ENCODE results near the gene COL15A1.

Gene COL15A1

GRCh38 chr9:99026956-99027298 lies 83.2 kb downstream of the COL15A1 start:
- H3K36me3 Mint-ChIP-seq, result no peaks in the 10 kb centered on the region
- H3K9me3 Mint-ChIP-seq (ENCODE audit: low read depth), result no peaks in the 10 kb centered on the region
- no peak overlapping the region for H3K27ac Mint-ChIP-seq

DNA sequence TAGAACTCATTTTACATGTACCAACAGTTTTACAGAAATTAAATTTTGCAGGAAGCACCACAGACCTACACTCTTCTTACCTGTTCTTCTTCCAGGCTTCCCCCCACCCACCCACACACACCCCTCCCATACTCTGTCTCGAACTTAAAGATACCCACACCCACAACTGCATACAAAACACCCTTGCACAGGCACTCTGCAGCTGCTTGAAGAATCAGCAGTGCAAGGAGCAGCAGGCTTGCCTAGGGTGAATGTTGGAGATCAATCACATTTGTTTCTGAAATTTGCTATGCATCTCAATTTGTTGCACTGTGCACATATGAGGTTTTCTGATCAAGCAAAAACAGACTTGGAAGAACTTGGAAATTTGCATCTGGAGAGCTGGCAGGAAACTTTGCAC lies 83.7 kb downstream of the COL15A1 start:
- H3K36me3 Mint-ChIP-seq, result no peaks in the 10 kb centered on the region
- peaks cover 32% of the 10 kb centered on the region for H3K4me1 Mint-ChIP-seq (ENCODE audit: low read depth)
- H3K9me3 Mint-ChIP-seq (ENCODE audit: low read depth), result no peaks in the 10 kb centered on the region
- no peaks in the 10 kb centered on the region for H3K27me3 Mint-ChIP-seq
- no peak overlapping the region for H3K27ac Mint-ChIP-seq
- H3K4me3 Mint-ChIP-seq, result no peak overlapping the region

More at GRCh38 chr9:99026956-99027298, 83.2 kb downstream of the COL15A1 start:
- H3K27me3 Mint-ChIP-seq, result no peaks in the 10 kb centered on the region
- H3K4me1 Mint-ChIP-seq (ENCODE audit: low read depth), result peaks cover 32% of the 10 kb centered on the region
- no peak overlapping the region for H3K4me3 Mint-ChIP-seq

DNA sequence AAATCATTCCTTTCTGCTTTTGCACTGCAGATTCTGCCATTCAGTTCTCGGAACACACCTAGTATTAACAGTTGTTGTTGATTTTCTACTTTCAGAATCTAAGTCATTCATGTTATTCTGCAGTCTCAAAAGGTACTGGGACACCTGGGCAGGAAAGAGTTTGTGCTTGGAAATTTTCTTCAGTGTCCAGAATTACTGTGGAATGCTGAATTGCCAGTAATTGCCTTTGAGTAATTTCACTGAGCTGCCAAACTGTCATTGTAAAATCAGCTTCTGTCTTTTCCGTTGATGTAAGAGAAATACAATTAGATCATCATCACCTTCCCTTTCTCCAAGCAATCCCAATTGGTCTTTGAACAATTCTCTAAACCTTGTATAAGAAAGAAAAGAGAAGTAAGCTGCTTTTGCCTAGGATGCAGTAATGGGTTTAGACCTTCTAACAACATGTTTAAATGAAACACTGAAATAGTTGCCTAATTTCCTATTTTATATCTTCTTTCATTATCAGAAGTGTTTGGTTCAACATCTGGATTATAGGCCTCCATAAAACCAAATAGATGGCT lies 85.5 kb downstream of the COL15A1 start:
- Mint-ChIP-seq H3K4me1 (ENCODE audit: low read depth) (peaks cover 29% of the 10 kb centered on the region), H3K27me3 (no peaks in the 10 kb centered on the region), H3K4me3 (no peak overlapping the region), H3K36me3 (no peaks in the 10 kb centered on the region), H3K9me3 (ENCODE audit: low read depth) (no peaks in the 10 kb centered on the region), H3K27ac (no peak overlapping the region)

DNA sequence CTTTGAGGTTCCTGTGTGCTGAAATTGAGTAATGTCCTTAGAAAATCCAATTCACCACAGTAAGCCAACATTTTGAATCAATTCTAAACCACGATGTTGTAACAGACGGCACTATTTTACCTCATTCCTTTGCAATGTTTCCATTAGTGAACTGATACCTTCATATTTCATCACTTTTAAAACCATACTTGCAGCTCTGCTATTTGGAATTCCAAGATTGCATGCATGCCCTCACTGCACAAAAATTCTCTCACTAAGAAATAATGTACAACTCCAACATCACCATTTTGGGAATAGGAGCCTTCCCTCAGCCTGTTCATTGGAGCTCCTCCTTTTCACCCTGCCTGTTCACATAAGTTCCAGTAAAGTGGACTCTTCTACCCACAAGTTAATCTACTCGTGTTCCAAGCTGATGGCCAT lies 86.4 kb downstream of the COL15A1 start:
- H3K36me3 Mint-ChIP-seq, result no peaks in the 10 kb centered on the region
- peaks cover 35% of the 10 kb centered on the region for H3K4me1 Mint-ChIP-seq (ENCODE audit: low read depth)
- H3K4me3 Mint-ChIP-seq, result no peak overlapping the region
- H3K27ac Mint-ChIP-seq, result no peak overlapping the region
- no peaks in the 10 kb centered on the region for H3K27me3 Mint-ChIP-seq
- H3K9me3 Mint-ChIP-seq (ENCODE audit: low read depth), result no peaks in the 10 kb centered on the region

- Mint-ChIP-seq H3K4me1 (ENCODE audit: low read depth) (peaks cover 38% of the 10 kb centered on the region), H3K9me3 (ENCODE audit: low read depth) (no peaks in the 10 kb centered on the region), H3K27ac (no peak overlapping the region), H3K4me3 (no peak overlapping the region), H3K27me3 (no peaks in the 10 kb centered on the region), H3K36me3 (no peaks in the 10 kb centered on the region)
These were observed 87.0 kb downstream of the COL15A1 start for GRCh38 chr9:99030610-99031109.

DNA sequence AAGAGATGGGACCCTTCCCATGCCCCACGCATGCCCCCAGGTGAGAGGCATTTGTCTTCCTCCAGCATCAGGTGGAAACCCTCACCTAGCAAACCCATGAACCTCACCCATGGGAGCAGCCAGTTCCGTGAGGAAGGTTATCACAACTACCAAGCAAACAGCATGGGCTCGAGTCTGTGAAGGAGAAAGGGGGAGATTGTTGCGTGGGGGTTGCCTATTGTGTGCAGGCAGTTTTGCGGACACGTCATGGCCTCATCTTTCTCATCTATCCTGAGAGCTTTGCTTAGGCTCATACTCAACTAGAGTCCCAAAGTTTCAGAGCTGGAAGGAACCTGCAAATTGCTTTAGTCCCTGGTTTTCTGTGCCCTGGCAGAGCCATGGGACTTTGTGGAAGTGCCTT lies 87.6 kb downstream of the COL15A1 start:
- no peak overlapping the region for H3K27ac Mint-ChIP-seq
- no peaks in the 10 kb centered on the region for H3K9me3 Mint-ChIP-seq (ENCODE audit: low read depth)
- no peak overlapping the region for H3K4me3 Mint-ChIP-seq
- no peaks in the 10 kb centered on the region for H3K36me3 Mint-ChIP-seq
- peaks cover 39% of the 10 kb centered on the region for H3K4me1 Mint-ChIP-seq (ENCODE audit: low read depth)
- H3K27me3 Mint-ChIP-seq, result no peaks in the 10 kb centered on the region

DNA sequence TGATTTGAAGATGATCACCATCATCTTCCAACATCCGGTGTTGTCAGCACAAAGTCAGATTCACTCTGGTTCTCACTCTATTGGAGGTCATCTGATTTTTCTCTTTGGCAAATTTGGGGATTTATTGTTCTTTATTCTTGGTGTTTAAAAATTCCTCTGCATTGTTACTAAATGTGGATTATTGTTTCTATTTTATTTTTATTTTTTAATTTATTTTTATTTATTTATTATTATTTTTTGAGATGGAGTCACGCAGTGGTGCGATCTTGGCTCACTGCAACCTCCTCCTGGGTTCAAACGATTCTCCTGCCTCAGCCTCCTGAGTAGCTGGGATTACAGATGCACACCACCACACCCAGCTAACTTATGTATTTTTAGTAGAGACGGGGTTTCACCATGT lies 88.3 kb downstream of the COL15A1 start:
- H3K4me1 Mint-ChIP-seq (ENCODE audit: low read depth), result peaks cover 32% of the 10 kb centered on the region
- no peak overlapping the region for H3K4me3 Mint-ChIP-seq
- H3K9me3 Mint-ChIP-seq (ENCODE audit: low read depth), result no peaks in the 10 kb centered on the region
- H3K27ac Mint-ChIP-seq, result no peak overlapping the region
- H3K27me3 Mint-ChIP-seq, result no peaks in the 10 kb centered on the region
- H3K36me3 Mint-ChIP-seq, result no peaks in the 10 kb centered on the region

DNA sequence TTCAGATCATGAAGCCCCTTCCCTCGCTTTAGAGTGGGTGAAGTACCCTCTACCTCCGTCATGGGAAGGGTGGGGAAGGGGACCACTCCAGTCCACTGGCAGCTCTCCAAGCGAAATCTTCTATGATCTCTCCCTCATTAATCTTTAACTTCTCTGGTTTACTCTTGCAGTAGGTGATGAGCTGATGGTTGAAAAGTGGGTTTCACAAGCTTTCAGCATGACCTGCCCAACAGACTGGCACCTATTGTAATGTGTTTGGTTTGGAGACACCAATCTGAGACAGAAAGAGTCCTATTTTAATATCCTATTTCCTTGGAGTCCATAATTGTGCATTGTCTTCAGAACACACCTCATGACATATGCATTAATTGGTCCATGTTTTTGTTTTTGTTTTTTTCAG lies 90.4 kb downstream of the COL15A1 start:
- Mint-ChIP-seq H3K9me3 (ENCODE audit: low read depth) (no peaks in the 10 kb centered on the region), H3K36me3 (no peaks in the 10 kb centered on the region), H3K4me3 (no peak overlapping the region), H3K27ac (no peak overlapping the region), H3K27me3 (no peaks in the 10 kb centered on the region), H3K4me1 (ENCODE audit: low read depth) (peaks cover 22% of the 10 kb centered on the region)

- no peaks in the 10 kb centered on the region for H3K27me3 Mint-ChIP-seq
- no peaks in the 10 kb centered on the region for H3K36me3 Mint-ChIP-seq
- peaks cover 21% of the 10 kb centered on the region for H3K4me1 Mint-ChIP-seq (ENCODE audit: low read depth)
- H3K9me3 Mint-ChIP-seq (ENCODE audit: low read depth), result no peaks in the 10 kb centered on the region
- H3K27ac Mint-ChIP-seq, result no peak overlapping the region
- H3K4me3 Mint-ChIP-seq, result no peak overlapping the region
These were observed 91.6 kb downstream of the COL15A1 start for GRCh38 chr9:99035313-99035712.

GRCh38 chr9:99037769-99038483 lies 94.2 kb downstream of the COL15A1 start:
- H3K4me3 Mint-ChIP-seq, result no peak overlapping the region
- peaks cover 23% of the 10 kb centered on the region for H3K4me1 Mint-ChIP-seq (ENCODE audit: low read depth)
- no peak overlapping the region for H3K27ac Mint-ChIP-seq
- H3K27me3 Mint-ChIP-seq, result no peaks in the 10 kb centered on the region
- no peaks in the 10 kb centered on the region for H3K36me3 Mint-ChIP-seq
- H3K9me3 Mint-ChIP-seq (ENCODE audit: low read depth), result no peaks in the 10 kb centered on the region

DNA sequence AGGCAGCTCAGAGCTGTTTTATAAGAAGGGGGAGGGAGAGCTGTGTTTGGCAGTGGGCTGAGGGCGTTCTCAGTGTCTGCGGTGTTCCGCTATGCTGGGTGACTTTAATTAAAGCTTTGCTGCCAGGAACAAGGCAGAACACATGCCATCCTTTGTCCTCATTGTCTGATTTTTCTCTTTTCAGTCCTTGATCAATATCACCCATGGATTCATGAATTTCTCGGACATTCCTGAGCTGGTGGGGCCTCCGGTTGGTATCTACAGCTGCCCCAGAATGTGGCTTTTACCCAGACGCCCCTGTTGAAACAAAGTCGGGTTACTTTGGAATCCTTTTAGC lies 94.7 kb downstream of the COL15A1 start:
- Mint-ChIP-seq H3K9me3 (ENCODE audit: low read depth) (no peaks in the 10 kb centered on the region), H3K4me3 (no peak overlapping the region), H3K27me3 (no peaks in the 10 kb centered on the region), H3K4me1 (ENCODE audit: low read depth) (peaks cover 22% of the 10 kb centered on the region), H3K27ac (no peak overlapping the region), H3K36me3 (no peaks in the 10 kb centered on the region)

- Mint-ChIP-seq H3K4me3 (no peak overlapping the region), H3K36me3 (peaks cover 3% of the 10 kb centered on the region), H3K9me3 (ENCODE audit: low read depth) (peaks cover 4% of the 10 kb centered on the region), H3K27ac (no peak overlapping the region), H3K4me1 (ENCODE audit: low read depth) (peaks cover 15% of the 10 kb centered on the region), H3K27me3 (no peaks in the 10 kb centered on the region)
These were observed 95.9 kb downstream of the COL15A1 start for GRCh38 chr9:99039505-99040182.

- Mint-ChIP-seq H3K36me3 (peaks cover 3% of the 10 kb centered on the region), H3K27me3 (no peaks in the 10 kb centered on the region), H3K4me3 (no peak overlapping the region), H3K9me3 (ENCODE audit: low read depth) (peaks cover 4% of the 10 kb centered on the region), H3K27ac (no peak overlapping the region), H3K4me1 (ENCODE audit: low read depth) (peaks cover 10% of the 10 kb centered on the region)
These were observed 96.7 kb downstream of the COL15A1 start for GRCh38 chr9:99040251-99040900.

- Mint-ChIP-seq H3K4me1 (ENCODE audit: low read depth) (peaks cover 4% of the 10 kb centered on the region), H3K27ac (no peak overlapping the region), H3K4me3 (no peak overlapping the region), H3K27me3 (no peaks in the 10 kb centered on the region), H3K9me3 (ENCODE audit: low read depth) (peaks cover 4% of the 10 kb centered on the region), H3K36me3 (peaks cover 3% of the 10 kb centered on the region)
These were observed 97.3 kb downstream of the COL15A1 start for GRCh38 chr9:99040911-99041582.

DNA sequence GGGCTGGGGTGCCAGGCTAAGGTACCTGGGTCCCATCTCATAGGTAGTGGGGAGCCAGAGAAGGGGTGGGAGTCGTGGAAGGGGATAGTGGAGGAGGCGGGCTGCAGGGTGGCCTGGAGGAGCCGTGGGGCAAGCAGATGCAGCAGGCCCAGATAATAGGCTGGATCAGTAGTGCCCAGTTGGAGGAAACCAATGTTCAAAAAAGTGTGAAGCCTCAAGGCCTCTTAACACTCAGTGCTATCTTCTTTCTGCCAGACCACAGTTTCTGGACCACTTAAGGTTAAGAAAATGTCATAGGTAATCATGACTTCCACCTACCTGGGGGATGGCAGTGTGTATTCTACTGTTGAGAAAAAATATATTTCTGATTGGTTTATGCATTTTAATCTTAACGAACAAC lies 97.9 kb downstream of the COL15A1 start:
- Mint-ChIP-seq H3K4me3 (no peak overlapping the region), H3K4me1 (ENCODE audit: low read depth) (peaks cover 4% of the 10 kb centered on the region), H3K36me3 (peaks cover 3% of the 10 kb centered on the region), H3K27ac (no peak overlapping the region), H3K9me3 (ENCODE audit: low read depth) (peaks cover 4% of the 10 kb centered on the region), H3K27me3 (no peaks in the 10 kb centered on the region)

Data from activated naive CD8-positive, alpha-beta T cell (primary cell).